Astrocyte (in vitro differentiated cells and primary cell): ENCODE results near the gene PSMA2.

Source experiments
- EZH2 ChIP-seq: IDR thresholded peaks from 2 replicates; pipeline ENCODE4 v1.6.1; 2012; ENCODE audit warnings: mild to moderate bottlenecking, low read length, inconsistent platforms; ENCODE audit not compliant: insufficient read depth
- TF ChIP-seq, protein P1 (sequence below): IDR thresholded peaks from 2 replicates; pipeline ENCODE4 v1.5.1; 2011; ENCODE audit warnings: low read depth, mild to moderate bottlenecking, inconsistent platforms, low read length, moderate library complexity; ENCODE audit not compliant: insufficient read depth

GRCh38 chr7:42907316-42907715, 24.7 kb downstream of the PSMA2 start:
- TF ChIP-seq, protein P1, sequence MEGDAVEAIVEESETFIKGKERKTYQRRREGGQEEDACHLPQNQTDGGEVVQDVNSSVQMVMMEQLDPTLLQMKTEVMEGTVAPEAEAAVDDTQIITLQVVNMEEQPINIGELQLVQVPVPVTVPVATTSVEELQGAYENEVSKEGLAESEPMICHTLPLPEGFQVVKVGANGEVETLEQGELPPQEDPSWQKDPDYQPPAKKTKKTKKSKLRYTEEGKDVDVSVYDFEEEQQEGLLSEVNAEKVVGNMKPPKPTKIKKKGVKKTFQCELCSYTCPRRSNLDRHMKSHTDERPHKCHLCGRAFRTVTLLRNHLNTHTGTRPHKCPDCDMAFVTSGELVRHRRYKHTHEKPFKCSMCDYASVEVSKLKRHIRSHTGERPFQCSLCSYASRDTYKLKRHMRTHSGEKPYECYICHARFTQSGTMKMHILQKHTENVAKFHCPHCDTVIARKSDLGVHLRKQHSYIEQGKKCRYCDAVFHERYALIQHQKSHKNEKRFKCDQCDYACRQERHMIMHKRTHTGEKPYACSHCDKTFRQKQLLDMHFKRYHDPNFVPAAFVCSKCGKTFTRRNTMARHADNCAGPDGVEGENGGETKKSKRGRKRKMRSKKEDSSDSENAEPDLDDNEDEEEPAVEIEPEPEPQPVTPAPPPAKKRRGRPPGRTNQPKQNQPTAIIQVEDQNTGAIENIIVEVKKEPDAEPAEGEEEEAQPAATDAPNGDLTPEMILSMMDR = no peak
- no peak for TF ChIP-seq EZH2
